Adrenal gland (tissue), 12 donors: Measurements from ENCODE around the gene GJD4. TPM values are rescaled to one million over a fixed set of nuclear protein-coding genes. Genes with fewer than 3 reads are reported as not detected.

Experiments
- DNase-seq, 7 donors: peaks; one replicate each; pipeline ENCODE4 v3.0.0-alpha.2; 2019 to 2020
- H3K27ac ChIP-seq, 5 donors: fragments of 200-600 bp; sonication (generic) in 4 of 5; 1 replicate in 3 of 5; 2 replicates in 2 of 5; pipeline versions ENCODE4 v1.5.1 to v1.8.0; 2016 to 2020; ENCODE audit warnings: mild to moderate bottlenecking in 1 of 5
- H3K27me3 ChIP-seq: fragments of 200-600 bp; 2 replicates; pipeline ENCODE4 v1.8.0; 2021
- H3K36me3 ChIP-seq, 2 donors: fragments of 200-600 bp; replicated peaks in 1 of 2; 1 replicate in 1 of 2; 2 replicates in 1 of 2; pipeline versions ENCODE4 v1.5.1 to v1.8.0; 2018 to 2022
- H3K4me1 ChIP-seq, 2 donors: fragments of 200-600 bp; replicated peaks in 1 of 2; 1 replicate in 1 of 2; 2 replicates in 1 of 2; pipeline versions ENCODE4 v1.5.1 to v1.8.0; 2018 to 2021
- H3K4me3 ChIP-seq, 4 donors: fragments of 200-600 bp; sonication (generic) in 3 of 4; one replicate each; pipeline ENCODE4 v1.5.1; 2016 to 2018
- H3K9me3 ChIP-seq, 3 donors: fragments of 200-600 bp; sonication (generic) in 1 of 3; replicated peaks in 1 of 3; 1 replicate in 2 of 3; 2 replicates in 1 of 3; pipeline versions ENCODE4 v1.5.1 to v1.8.0; 2016 to 2021
- POLR2A ChIP-seq, 2 donors: fragments of 450-650 bp; IDR thresholded peaks; one replicate each; pipeline ENCODE4 v1.6.1; 2017; ENCODE audit warnings: antibody characterized with exemption in 2 of 2, mild to moderate bottlenecking in 2 of 2, moderate library complexity in 1 of 2
- WGBS, 4 donors: extraction: QIAGEN DNeasy Blood & Tissue Kit in 2 of 4; methylation state at CpG; one replicate each; pipeline versions ENCODE4 v1.1.5 to v1.1.7; 2013 to 2017; 5-methylcytosine and 5-hydroxymethylcytosine counted together
- intact Hi-C, 2 donors: fragments of 100-400 bp; cut with DNase I; formaldehyde crosslinking; loops; one replicate each; pipeline versions ENCODE4 v1.14.1 to v1.15.0; 2022 to 2023
- polyA plus RNA-seq, 3 donors: library from polyadenylated mRNA; stranded (reverse); fragments of 200-250 nt in 2 of 3; fragments of 350-450 nt in 1 of 3; fragmentation: Illumina TruSeq in 1 of 3; extraction: RNeasy Lipid Tissue Mini Kit (QIAGEN cat#74804) in 1 of 3; gene quantifications; one replicate each; pipeline ENCODE4 v1.2.3, GENCODE V29; 2013 to 2014
- total RNA-seq, 9 donors: library from RNA; depleted of rRNA in 4 of 9; stranded (reverse); fragments of >200 nt in 4 of 9; fragments of 120-200 nt in 1 of 9; fragmentation: NEBNext Ultra II Directional in 1 of 9; extraction: Animal tissue kit (Norgen Biotek cat#: 25700) in 1 of 9; gene quantifications; one replicate each; pipeline versions ENCODE4 v1.1.0 to v1.2.4, GENCODE V29; 2013 to 2023
- TF ChIP-seq, protein P1 (sequence below), 6 experiments: fragments of 450-650 bp in 4 of 6; fragments of 200-600 bp in 2 of 6; sonication (generic) in 1 of 6; IDR thresholded peaks; 1 replicate in 5 of 6; 2 replicates in 1 of 6; pipeline versions ENCODE4 v1.5.1 to v1.8.0; 2016 to 2021; ENCODE audit warnings: antibody characterized with exemption in 6 of 6, mild to moderate bottlenecking in 2 of 6, moderate library complexity in 1 of 6
- donor health status: healthy with polysubstance abuse.
- donor health status: Bipolar disorder and iron deficiency.
- donor health status: DM: yes; HTN: yes; CAD: no.
- donor health status: DM: no; HTN: no; CAD: no.
- donor health status: DM: no; HTN: no; CAD: no.
- donor health status: DM: yes; HTN: yes; CAD: no.

Gene GJD4
- total and polyA plus RNA-seq, 12 donors, result not detected

DNA sequence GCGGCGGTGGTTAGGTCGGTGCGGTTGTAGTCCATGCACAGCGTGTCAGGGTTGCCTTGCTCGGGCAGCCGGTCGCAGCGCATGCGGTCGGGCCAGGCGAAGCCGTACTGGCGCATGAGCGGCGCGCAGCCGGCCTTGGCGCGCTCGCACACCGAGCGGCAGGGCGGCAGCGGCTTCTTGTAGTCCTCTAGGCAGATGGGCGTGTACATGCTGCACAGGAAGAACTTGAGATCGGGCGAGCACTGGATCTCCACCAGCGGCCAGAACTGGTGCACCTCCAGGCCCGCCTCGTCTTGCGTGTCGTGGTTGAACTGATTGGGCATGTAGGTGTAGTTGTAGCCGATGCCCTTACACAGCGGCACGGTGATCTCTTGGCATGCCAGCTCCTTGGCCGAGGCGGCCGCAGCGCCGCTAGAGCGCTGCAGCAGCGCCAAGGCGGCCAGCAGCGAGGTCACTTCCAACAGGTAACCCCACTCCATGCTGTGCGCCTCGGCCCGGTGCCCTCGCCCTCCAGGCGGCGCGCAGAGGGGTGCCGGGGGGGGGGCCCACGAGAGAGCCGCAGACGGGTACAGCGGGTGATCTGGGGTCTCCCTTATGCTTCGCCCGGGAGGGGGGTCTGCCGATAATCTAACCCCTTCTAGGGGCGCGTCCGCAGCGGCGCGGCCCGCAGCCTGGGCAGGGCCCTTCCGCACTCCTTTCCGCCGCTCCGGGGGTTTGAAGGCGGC lies 36.0 kb downstream of the GJD4 start:
- 0% methylated on average over 26 to 72 of the region's 72 CpGs; no CpG with 5 or more reads in 1 of the 4 donors for WGBS, 4 donors
- peak; percentile 60 to 78 (median 73) for DNase-seq
- H3K27ac ChIP-seq, result peak overlapping the region in 4 of 5 donors; percentile 59 to 80 (median 74)
- H3K4me1 ChIP-seq, result peaks cover 17 to 21% of the 10 kb centered on the region in 2 donors
- H3K27me3 ChIP-seq, result no peaks in the 10 kb centered on the region
- no peaks in the 10 kb centered on the region for H3K36me3 ChIP-seq
- H3K4me3 ChIP-seq, result peak overlapping the region in 3 of 4 donors; percentile 12 to 71 (median 61)
- no peaks in the 10 kb centered on the region for H3K9me3 ChIP-seq
- TF ChIP-seq POLR2A (IDR thresholded peaks at IDR 0.05), result peak in 1 of 2 donors; percentile 7
- TF ChIP-seq, protein P1, sequence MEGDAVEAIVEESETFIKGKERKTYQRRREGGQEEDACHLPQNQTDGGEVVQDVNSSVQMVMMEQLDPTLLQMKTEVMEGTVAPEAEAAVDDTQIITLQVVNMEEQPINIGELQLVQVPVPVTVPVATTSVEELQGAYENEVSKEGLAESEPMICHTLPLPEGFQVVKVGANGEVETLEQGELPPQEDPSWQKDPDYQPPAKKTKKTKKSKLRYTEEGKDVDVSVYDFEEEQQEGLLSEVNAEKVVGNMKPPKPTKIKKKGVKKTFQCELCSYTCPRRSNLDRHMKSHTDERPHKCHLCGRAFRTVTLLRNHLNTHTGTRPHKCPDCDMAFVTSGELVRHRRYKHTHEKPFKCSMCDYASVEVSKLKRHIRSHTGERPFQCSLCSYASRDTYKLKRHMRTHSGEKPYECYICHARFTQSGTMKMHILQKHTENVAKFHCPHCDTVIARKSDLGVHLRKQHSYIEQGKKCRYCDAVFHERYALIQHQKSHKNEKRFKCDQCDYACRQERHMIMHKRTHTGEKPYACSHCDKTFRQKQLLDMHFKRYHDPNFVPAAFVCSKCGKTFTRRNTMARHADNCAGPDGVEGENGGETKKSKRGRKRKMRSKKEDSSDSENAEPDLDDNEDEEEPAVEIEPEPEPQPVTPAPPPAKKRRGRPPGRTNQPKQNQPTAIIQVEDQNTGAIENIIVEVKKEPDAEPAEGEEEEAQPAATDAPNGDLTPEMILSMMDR (IDR thresholded peaks at IDR 0.05), result peak in 1 of 6 experiments; percentile 6
- intact Hi-C loops, result loop anchor here in 1 of 2 donors (5.0 kb wide), 1 partner anchor 1136 kb away; no protein-coding TSS in a partner anchor

DNA sequence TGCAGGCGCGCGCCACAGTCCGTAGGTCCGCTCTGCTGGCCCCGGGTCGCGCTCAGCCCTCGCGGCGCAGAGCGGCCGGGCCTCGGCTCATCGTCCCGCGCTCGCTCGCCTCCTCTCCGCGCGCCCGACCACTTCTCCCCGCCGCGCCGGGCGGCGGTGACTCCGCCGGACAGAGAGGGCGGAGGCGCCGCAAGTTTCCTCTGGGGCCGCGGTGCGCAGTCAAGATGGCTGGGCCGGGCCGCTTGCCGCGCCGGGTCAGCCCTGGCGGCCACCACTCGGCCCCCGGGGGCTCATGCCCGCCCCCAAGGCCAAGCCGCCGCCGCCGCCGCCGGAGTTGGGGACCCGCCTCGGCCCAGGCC lies 36.5 kb downstream of the GJD4 start:
- Histone ChIP-seq H3K36me3 (no peaks in the 10 kb centered on the region), H3K4me3 (peak overlapping the region in 3 of 4 donors; percentile 12 to 71 (median 61)), H3K27me3 (no peaks in the 10 kb centered on the region), H3K4me1 (peaks cover 17 to 21% of the 10 kb centered on the region in 2 donors), H3K9me3 (no peaks in the 10 kb centered on the region), H3K27ac (peak overlapping the region in 4 of 5 donors; percentile 59 to 80 (median 74))
- DNase-seq, result peak in 2 of 7 donors; percentile 25 to 35
- TF ChIP-seq, protein P1 (IDR thresholded peaks at IDR 0.05), result no peak
- no peak for TF ChIP-seq POLR2A (IDR thresholded peaks at IDR 0.05)
- intact Hi-C loops, result loop anchor here in 1 of 2 donors (5.0 kb wide), 1 partner anchor 1136 kb away; no protein-coding TSS in a partner anchor
- 0 to 2% (median 0%) methylated on average over 9 to 54 of the region's 54 CpGs; no CpG with 5 or more reads in 1 of the 4 donors for WGBS, 4 donors

DNA sequence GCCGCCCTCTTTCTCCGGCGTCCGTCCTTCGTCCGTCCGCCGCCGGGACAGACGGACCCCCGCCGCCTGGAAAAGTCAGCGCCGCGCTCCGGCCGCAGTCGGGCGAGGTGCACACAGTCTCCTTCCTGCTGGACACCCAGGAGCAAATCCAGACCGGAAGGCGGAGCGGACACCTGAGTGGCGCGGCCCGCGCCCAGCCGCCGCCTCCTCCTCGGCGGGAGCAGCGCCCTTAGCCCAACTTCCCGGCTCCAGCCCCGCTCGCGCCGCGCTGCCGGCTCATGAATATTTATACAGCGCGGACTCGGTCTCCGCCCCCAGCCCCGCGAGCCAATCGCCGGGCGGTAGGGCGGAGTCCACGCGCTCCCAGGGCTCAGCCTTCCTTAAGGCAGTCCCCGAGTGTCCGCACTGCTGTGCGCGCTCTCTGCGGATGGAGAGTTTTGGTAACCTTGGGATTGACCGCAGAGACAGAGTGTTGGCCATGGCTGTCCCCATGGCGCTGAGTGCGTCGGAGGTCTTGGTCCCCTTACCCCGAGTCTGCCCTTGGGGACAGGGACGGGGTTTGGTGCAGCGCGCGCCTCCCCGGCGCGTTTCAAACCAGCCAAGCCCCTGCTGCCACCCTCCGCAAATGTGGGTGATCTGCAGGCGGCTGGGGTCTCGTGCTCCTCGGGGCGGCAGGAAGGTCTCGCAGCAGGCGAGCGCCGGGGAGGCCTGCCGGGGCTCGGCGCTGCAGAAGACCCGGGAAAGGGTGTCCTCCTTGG lies 37.1 kb downstream of the GJD4 start, which contains the start of gene FZD8:
Gene FZD8, minus strand, starts transcription at position 262 of the 758 bp plus-strand sequence. CDS start 867 bp downstream, outside the sequence.
- H3K9me3 ChIP-seq, result no peaks in the 10 kb centered on the region
- H3K4me1 ChIP-seq, result peaks cover 17 to 21% of the 10 kb centered on the region in 2 donors
- TF ChIP-seq POLR2A (IDR thresholded peaks at IDR 0.05), result peak; percentile 55 to 86
- TF ChIP-seq, protein P1 (IDR thresholded peaks at IDR 0.05), result peak in 1 of 6 experiments; percentile 10
- no peaks in the 10 kb centered on the region for H3K36me3 ChIP-seq
- intact Hi-C loops, result loop anchor here in 1 of 2 donors (5.0 kb wide), 1 partner anchor 1135 kb away; no protein-coding TSS in a partner anchor
- DNase-seq, result peak; percentile 88 to 93 (median 91)
- H3K4me3 ChIP-seq, result peak within 1 kb of the TSS; percentile 11 to 71 (median 42)
- 0 to 3% (median 1%) methylated on average over 18 to 79 of the region's 80 CpGs; no CpG with 5 or more reads in 1 of the 4 donors for WGBS, 4 donors
- H3K27me3 ChIP-seq, result no peaks in the 10 kb centered on the region
- H3K27ac ChIP-seq, result peak within 1 kb of the TSS in 4 of 5 donors; percentile 59 to 81 (median 74)

DNA sequence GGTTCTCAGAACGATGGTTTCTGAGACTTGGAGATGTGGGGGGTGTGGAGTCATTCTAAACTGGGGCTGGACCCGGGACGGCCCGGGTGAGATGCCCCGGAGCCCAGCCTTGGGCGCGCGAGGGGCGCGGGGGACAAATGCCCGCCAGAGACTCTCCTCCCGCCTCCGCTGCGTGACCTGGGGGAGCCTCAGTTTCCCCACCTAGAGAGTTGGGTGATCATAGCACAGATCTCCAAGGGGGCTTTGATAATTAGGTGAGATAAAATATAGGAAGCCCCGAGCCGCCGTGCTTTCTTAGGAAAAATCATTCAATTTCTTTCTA lies 37.6 kb downstream of the GJD4 start:
- Histone ChIP-seq H3K36me3 (no peaks in the 10 kb centered on the region), H3K4me3 (peak overlapping the region in 3 of 4 donors; percentile 11 to 71 (median 35)), H3K4me1 (peaks cover 17 to 21% of the 10 kb centered on the region in 2 donors), H3K27ac (peak overlapping the region in 2 of 5 donors; percentile 30 to 34), H3K9me3 (no peaks in the 10 kb centered on the region), H3K27me3 (no peaks in the 10 kb centered on the region)
- 0 to 2% (median 0%) methylated on average over 17 of the region's 17 CpGs for WGBS, 4 donors
- TF ChIP-seq POLR2A (IDR thresholded peaks at IDR 0.05), result no peak
- TF ChIP-seq, protein P1 (IDR thresholded peaks at IDR 0.05), result no peak
- DNase-seq, result no peak
- intact Hi-C loops, result loop anchor here in 1 of 2 donors (5.0 kb wide), 1 partner anchor 1135 kb away; no protein-coding TSS in a partner anchor
